HepG2 (cell line): ENCODE data around the gene NPNT.

Experiments used
- CHD4 ChIP-seq: fragments of 200-600 bp; sonication (generic); IDR thresholded peaks from 2 replicates; pipeline ENCODE4 v1.7.0; 2017; ENCODE audit warnings: mild to moderate bottlenecking, low read length, borderline replicate concordance
- CTCF ChIP-seq: sonication (generic); formaldehyde crosslinking; IDR thresholded peaks from 2 replicates; pipeline ENCODE4 v1.5.0; 2020; ENCODE audit warnings: mild to moderate bottlenecking, missing genetic modification reagents, moderate library complexity
- EZH2 ChIP-seq: conservative IDR thresholded peaks from 2 replicates; pipeline ENCODE4 v1.6.1; 2012; ENCODE audit warnings: mild to moderate bottlenecking, low read depth, low read length, moderate library complexity
- MAFK ChIP-seq, 2 experiments: IDR thresholded peaks in 1 of 2; conservative IDR thresholded peaks in 1 of 2; 2 replicates each; pipeline ENCODE4 v1.6.1; 2011; ENCODE audit warnings: improper control_type of control experiment in 2 of 2, low read length in 2 of 2
- NR3C1 ChIP-seq: sonication (generic); formaldehyde crosslinking; IDR thresholded peaks from 2 replicates; pipeline ENCODE4 v1.4.0; 2020; ENCODE audit warnings: missing genetic modification reagents
- PHF20 ChIP-seq: sonication (generic); formaldehyde crosslinking; IDR thresholded peaks from 2 replicates; pipeline ENCODE4 v1.5.0; 2020; ENCODE audit warnings: mild to moderate bottlenecking, missing genetic modification reagents
- SIX1 ChIP-seq: sonication (generic); formaldehyde crosslinking; IDR thresholded peaks from 2 replicates; pipeline ENCODE4 v1.4.0; 2020; ENCODE audit warnings: missing genetic modification reagents, borderline replicate concordance
- SRSF9 ChIP-seq: fragments of 200-400 bp; formaldehyde crosslinking; IDR thresholded peaks from 2 replicates; pipeline ENCODE4 v1.6.1; 2018; ENCODE audit warnings: borderline replicate concordance, mild to moderate bottlenecking, low read depth, low read length; ENCODE audit not compliant: insufficient read depth, poor library complexity, severe bottlenecking
- TBL1XR1 ChIP-seq: fragments of 150-350 bp; IDR thresholded peaks from 2 replicates; pipeline ENCODE4 v1.6.1; 2014; ENCODE audit warnings: borderline replicate concordance, low read length; ENCODE audit not compliant: partially characterized antibody
- ZNF232 ChIP-seq: sonication (generic); formaldehyde crosslinking; IDR thresholded peaks from 2 replicates; pipeline ENCODE4 v1.4.0; 2020; ENCODE audit warnings: missing genetic modification reagents, borderline replicate concordance
- TF ChIP-seq, protein P1 (sequence below): IDR thresholded peaks from 2 replicates; pipeline ENCODE4 v1.6.1; 2016; ENCODE audit warnings: missing compliant biosample characterization, missing genetic modification reagents, borderline replicate concordance

- no peak for TF ChIP-seq TBL1XR1
- no peak for TF ChIP-seq SRSF9
- TF ChIP-seq PHF20 (CRISPR knock-in tag), result no peak
- TF ChIP-seq ZNF232 (CRISPR knock-in tag), result no peak
- no peak for TF ChIP-seq SIX1 (CRISPR knock-in tag)
- TF ChIP-seq, protein P1, sequence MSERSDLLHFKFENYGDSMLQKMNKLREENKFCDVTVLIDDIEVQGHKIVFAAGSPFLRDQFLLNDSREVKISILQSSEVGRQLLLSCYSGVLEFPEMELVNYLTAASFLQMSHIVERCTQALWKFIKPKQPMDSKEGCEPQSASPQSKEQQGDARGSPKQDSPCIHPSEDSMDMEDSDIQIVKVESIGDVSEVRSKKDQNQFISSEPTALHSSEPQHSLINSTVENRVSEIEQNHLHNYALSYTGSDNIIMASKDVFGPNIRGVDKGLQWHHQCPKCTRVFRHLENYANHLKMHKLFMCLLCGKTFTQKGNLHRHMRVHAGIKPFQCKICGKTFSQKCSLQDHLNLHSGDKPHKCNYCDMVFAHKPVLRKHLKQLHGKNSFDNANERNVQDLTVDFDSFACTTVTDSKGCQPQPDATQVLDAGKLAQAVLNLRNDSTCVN (CRISPR knock-in tag), result no peak
- no peak for TF ChIP-seq EZH2
- no peak for TF ChIP-seq MAFK (conservative IDR thresholded peaks at IDR 0.05 in 1 of 2, IDR thresholded peaks at IDR 0.05 in 1 of 2; ENCODE audit: low read length in 2 of 2)
- TF ChIP-seq CTCF (CRISPR knock-in tag), result no peak
- TF ChIP-seq NR3C1, result no peak
- TF ChIP-seq CHD4, result no peak
Measured at GRCh38 chr4:105970371-105970770, 75.1 kb downstream of the NPNT start.
